NT2/D1 (cell line): ENCODE measurements around the gene UBR2.

Experiments used
- SUZ12 ChIP-seq: IDR thresholded peaks from 2 replicates; pipeline ENCODE4 v1.6.1; 2011; ENCODE audit not compliant: insufficient read length, insufficient read depth; ENCODE audit errors: extremely low read depth
- YY1 ChIP-seq: IDR thresholded peaks from 2 replicates; pipeline ENCODE4 v1.6.1; 2011; ENCODE audit not compliant: insufficient read length, insufficient read depth
- ZNF274 ChIP-seq: IDR thresholded peaks from 2 replicates; pipeline ENCODE4 v1.6.1; 2011; ENCODE audit warnings: mild to moderate bottlenecking, low read depth, low read length

DNA sequence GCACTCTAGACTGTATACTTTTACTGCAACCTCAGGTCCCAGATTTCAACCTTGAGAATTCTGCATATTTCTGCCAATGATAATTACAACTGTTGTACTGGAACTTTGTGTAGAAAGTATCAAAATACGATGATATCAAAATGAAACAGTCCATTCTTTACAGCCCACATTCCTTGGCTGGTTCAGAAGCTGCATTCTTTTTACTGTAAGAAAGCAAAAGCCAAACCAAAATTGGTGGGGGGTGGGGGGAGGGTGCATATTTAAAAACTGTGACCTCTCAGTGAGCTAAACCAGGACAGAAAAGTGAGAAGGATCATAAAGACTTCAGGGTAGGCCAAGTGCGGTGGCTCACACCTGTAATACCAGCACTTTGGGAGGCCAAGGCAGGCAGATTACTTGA is 41.8 kb upstream of the UBR2 start:
- no peak for TF ChIP-seq YY1
- TF ChIP-seq ZNF274, result no peak
- TF ChIP-seq SUZ12, result no peak
